ENCODE measurements around the gene CCSER1. TPM values are rescaled to one million over a fixed set of nuclear protein-coding genes. Genes with fewer than 3 reads are reported as not detected.

Gene CCSER1
- total and polyA plus RNA-seq, 2 donors (not counting 1 experiment from before 2014, with no cell fraction given) = 10.7 to 39.5 TPM

DNA sequence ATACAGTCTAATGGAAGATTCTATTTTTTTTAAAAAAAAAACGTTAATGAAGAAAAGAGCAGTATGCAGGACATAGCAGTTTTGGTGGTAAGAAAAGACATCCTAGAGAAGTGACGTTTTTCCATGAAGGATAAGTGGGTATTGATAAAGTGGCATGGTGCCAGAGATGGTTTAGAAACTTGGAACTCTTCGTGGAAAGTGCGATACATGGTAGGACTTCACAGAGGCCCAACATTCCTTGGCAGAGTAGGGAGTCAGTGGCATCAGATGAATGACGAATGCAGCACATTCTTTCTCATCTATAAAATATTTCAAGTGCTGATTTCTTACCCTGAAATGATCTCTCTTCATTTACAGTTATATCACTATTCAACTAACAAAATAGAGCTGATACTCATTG lies 298.7 kb downstream of the CCSER1 start:
- intact Hi-C loops (cut with micrococcal nuclease) = no loop called here
- H3K27me3 Mint-ChIP-seq = no peaks in the 10 kb centered on the region
- Histone ChIP-seq H3K9ac (ENCODE audit: low read length) (no peak overlapping the region), H3K9me3 (ENCODE audit: control extremely low read depth in 1 of 3, control insufficient read depth in 2 of 3, insufficient read depth in 1 of 3, low read length in 2 of 3) (no peaks in the 10 kb centered on the region), H3K27me3 (replicated peaks in 1 of 4; ENCODE audit: control extremely low read depth in 1 of 4, control insufficient read depth in 3 of 4, insufficient read depth in 4 of 4, low read length in 3 of 4) (no peaks in the 10 kb centered on the region), H3K4me1 (ENCODE audit: control insufficient read depth in 2 of 2, insufficient read depth in 2 of 2, low read length in 2 of 2) (no peaks in the 10 kb centered on the region), H4K20me1 (ENCODE audit: control insufficient read depth, insufficient read depth, low read length, poor library complexity, severe bottlenecking) (no peaks in the 10 kb centered on the region), H3K36me3 (replicated peaks in 1 of 2; ENCODE audit: control extremely low read depth in 1 of 2, control insufficient read depth in 1 of 2, extremely low read depth in 1 of 2, insufficient read depth in 2 of 2, low read length in 1 of 2) (no peaks in the 10 kb centered on the region), H3K79me2 (ENCODE audit: control insufficient read depth, insufficient read depth, low read length) (no peaks in the 10 kb centered on the region), H3K4me3 (ENCODE audit: control extremely low read depth in 1 of 5, extremely low read depth in 1 of 5, insufficient read depth in 1 of 5, low read depth in 2 of 5, low read length in 4 of 5) (no peak overlapping the region), H2AFZ (ENCODE audit: insufficient read depth, low read depth, low read length, poor library complexity, severe bottlenecking) (no peak overlapping the region), H3K4me2 (replicated peaks; ENCODE audit: low read depth, low read length, poor library complexity, severe bottlenecking) (no peak overlapping the region), H3K27ac (ENCODE audit: low read length in 2 of 2) (no peak overlapping the region)
- ChIA-PET CTCF (no interaction called here), POLR2A (no interaction called here)
- no peak for TF ChIP-seq EZH2 (IDR thresholded peaks at IDR 0.05; ENCODE audit: borderline replicate concordance, insufficient read depth, low read depth, low read length, poor library complexity, severe bottlenecking)
- TF ChIP-seq, protein P1, sequence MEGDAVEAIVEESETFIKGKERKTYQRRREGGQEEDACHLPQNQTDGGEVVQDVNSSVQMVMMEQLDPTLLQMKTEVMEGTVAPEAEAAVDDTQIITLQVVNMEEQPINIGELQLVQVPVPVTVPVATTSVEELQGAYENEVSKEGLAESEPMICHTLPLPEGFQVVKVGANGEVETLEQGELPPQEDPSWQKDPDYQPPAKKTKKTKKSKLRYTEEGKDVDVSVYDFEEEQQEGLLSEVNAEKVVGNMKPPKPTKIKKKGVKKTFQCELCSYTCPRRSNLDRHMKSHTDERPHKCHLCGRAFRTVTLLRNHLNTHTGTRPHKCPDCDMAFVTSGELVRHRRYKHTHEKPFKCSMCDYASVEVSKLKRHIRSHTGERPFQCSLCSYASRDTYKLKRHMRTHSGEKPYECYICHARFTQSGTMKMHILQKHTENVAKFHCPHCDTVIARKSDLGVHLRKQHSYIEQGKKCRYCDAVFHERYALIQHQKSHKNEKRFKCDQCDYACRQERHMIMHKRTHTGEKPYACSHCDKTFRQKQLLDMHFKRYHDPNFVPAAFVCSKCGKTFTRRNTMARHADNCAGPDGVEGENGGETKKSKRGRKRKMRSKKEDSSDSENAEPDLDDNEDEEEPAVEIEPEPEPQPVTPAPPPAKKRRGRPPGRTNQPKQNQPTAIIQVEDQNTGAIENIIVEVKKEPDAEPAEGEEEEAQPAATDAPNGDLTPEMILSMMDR (IDR thresholded peaks at IDR 0.05) = no peak
- no peak overlapping the region for H3K27ac Mint-ChIP-seq
- 82% methylated on average over 4 of the region's 5 CpGs for WGBS (ENCODE audit: insufficient coverage)
- H3K4me3 Mint-ChIP-seq = no peak overlapping the region
- H3K4me1 Mint-ChIP-seq = no peaks in the 10 kb centered on the region
- no peaks in the 10 kb centered on the region for H3K9me3 Mint-ChIP-seq (ENCODE audit: insufficient read depth)
- ATAC-seq (ENCODE audit: low read depth) (no peak), DNase-seq (no peak)

DNA sequence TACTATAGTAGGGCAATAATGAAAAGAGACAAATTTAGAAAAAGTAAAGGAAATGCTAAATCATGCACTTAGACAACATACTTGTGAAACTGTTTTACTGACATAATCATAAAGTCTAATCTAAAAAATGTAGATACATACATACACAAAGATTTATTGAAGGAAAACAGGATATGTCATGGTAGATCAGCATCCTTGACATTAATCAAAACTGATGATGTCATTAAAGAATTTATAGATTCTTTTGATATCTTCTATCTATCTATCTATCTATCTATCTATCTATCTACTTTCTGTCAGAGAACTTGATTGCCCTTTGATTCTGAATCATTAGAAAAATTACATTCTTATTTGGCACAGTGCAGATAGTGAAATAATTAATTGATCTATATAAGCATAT lies 311.3 kb downstream of the CCSER1 start:
- Histone ChIP-seq H3K9ac (ENCODE audit: low read length) (no peak overlapping the region), H3K4me2 (replicated peaks; ENCODE audit: low read depth, low read length, poor library complexity, severe bottlenecking) (no peak overlapping the region), H3K4me3 (ENCODE audit: control extremely low read depth in 1 of 5, extremely low read depth in 1 of 5, insufficient read depth in 1 of 5, low read depth in 2 of 5, low read length in 4 of 5) (no peak overlapping the region), H3K9me3 (ENCODE audit: control extremely low read depth in 1 of 3, control insufficient read depth in 2 of 3, insufficient read depth in 1 of 3, low read length in 2 of 3) (no peaks in the 10 kb centered on the region), H4K20me1 (ENCODE audit: control insufficient read depth, insufficient read depth, low read length, poor library complexity, severe bottlenecking) (no peaks in the 10 kb centered on the region), H2AFZ (ENCODE audit: insufficient read depth, low read depth, low read length, poor library complexity, severe bottlenecking) (no peak overlapping the region), H3K79me2 (ENCODE audit: control insufficient read depth, insufficient read depth, low read length) (no peaks in the 10 kb centered on the region), H3K27me3 (replicated peaks in 1 of 4; ENCODE audit: control extremely low read depth in 1 of 4, control insufficient read depth in 3 of 4, insufficient read depth in 4 of 4, low read length in 3 of 4) (no peaks in the 10 kb centered on the region), H3K27ac (ENCODE audit: low read length in 2 of 2) (no peak overlapping the region), H3K4me1 (ENCODE audit: control insufficient read depth in 2 of 2, insufficient read depth in 2 of 2, low read length in 2 of 2) (no peaks in the 10 kb centered on the region), H3K36me3 (replicated peaks in 1 of 2; ENCODE audit: control extremely low read depth in 1 of 2, control insufficient read depth in 1 of 2, extremely low read depth in 1 of 2, insufficient read depth in 2 of 2, low read length in 1 of 2) (no peaks in the 10 kb centered on the region)
- ChIA-PET CTCF (no interaction called here), POLR2A (no interaction called here)
- H3K27me3 Mint-ChIP-seq = no peaks in the 10 kb centered on the region
- no peak overlapping the region for H3K4me3 Mint-ChIP-seq
- no peak for ATAC-seq (ENCODE audit: low read depth)
- H3K9me3 Mint-ChIP-seq (ENCODE audit: insufficient read depth) = no peaks in the 10 kb centered on the region
- no peak for DNase-seq
- TF ChIP-seq EZH2 (IDR thresholded peaks at IDR 0.05; ENCODE audit: borderline replicate concordance, insufficient read depth, low read depth, low read length, poor library complexity, severe bottlenecking) = no peak
- TF ChIP-seq, protein P1 (IDR thresholded peaks at IDR 0.05) = no peak
- H3K4me1 Mint-ChIP-seq = no peaks in the 10 kb centered on the region
- no peak overlapping the region for H3K27ac Mint-ChIP-seq
- intact Hi-C loops (cut with micrococcal nuclease) = no loop called here

All from B cell (primary cell).